Thyroid gland (tissue), 4 donors: Measurements from ENCODE around the gene CDC20B. TPM values are rescaled to one million over a fixed set of nuclear protein-coding genes. Genes with fewer than 3 reads are reported as not detected.

Experiments
- DNase-seq, 2 donors: peaks; one replicate each; pipeline ENCODE4 v3.0.0-alpha.2; 2019
- H3K27ac ChIP-seq, 3 donors: fragments of 200-600 bp; sonication (generic); 1 replicate in 2 of 3; 2 replicates in 1 of 3; pipeline ENCODE4 v1.5.1; 2016 to 2019; ENCODE audit warnings: mild to moderate bottlenecking in 1 of 3, moderate library complexity in 1 of 3
- H3K27me3 ChIP-seq: fragments of 200-600 bp; sonication (generic); one replicate; pipeline ENCODE4 v1.5.1; 2019
- H3K36me3 ChIP-seq, 2 donors: fragments of 200-600 bp; sonication (generic); one replicate each; pipeline ENCODE4 v1.5.1; 2016 to 2019
- H3K4me1 ChIP-seq, 2 donors: fragments of 200-600 bp; sonication (generic); one replicate each; pipeline ENCODE4 v1.5.1; 2017 to 2019
- H3K4me3 ChIP-seq, 3 donors: fragments of 200-600 bp; sonication (generic); replicated peaks in 1 of 3; 1 replicate in 2 of 3; 2 replicates in 1 of 3; pipeline ENCODE4 v1.5.1; 2016; ENCODE audit warnings: mild to moderate bottlenecking in 1 of 3
- H3K9me3 ChIP-seq: fragments of 200-600 bp; sonication (generic); one replicate; pipeline ENCODE4 v1.5.1; 2017
- POLR2A ChIP-seq, 2 donors: fragments of 450-650 bp; IDR thresholded peaks; one replicate each; pipeline ENCODE4 v1.6.1; 2017; ENCODE audit warnings: antibody characterized with exemption in 2 of 2, mild to moderate bottlenecking in 2 of 2, moderate library complexity in 1 of 2
- WGBS, 2 donors: methylation state at CpG; one replicate each; pipeline ENCODE4 v1.1.5; 2017; 5-methylcytosine and 5-hydroxymethylcytosine counted together
- intact Hi-C: fragments of 100-400 bp; cut with DNase I; formaldehyde crosslinking; loops from one replicate; pipeline ENCODE4 v1.15.1; 2023
- total RNA-seq, 4 donors: library from RNA; depleted of rRNA; stranded (reverse); fragments of >200 nt; gene quantifications; one replicate each; pipeline ENCODE4 v1.2.3, GENCODE V29; 2016
- TF ChIP-seq, protein P1 (sequence below), 6 experiments: fragments of 200-600 bp in 3 of 6; fragments of 450-650 bp in 3 of 6; sonication (generic) in 3 of 6; IDR thresholded peaks; one replicate each; pipeline ENCODE4 v1.5.1; 2016 to 2019; ENCODE audit warnings: antibody characterized with exemption in 6 of 6, mild to moderate bottlenecking in 2 of 6, inconsistent platforms in 1 of 6, moderate library complexity in 1 of 6

The CDC20B gene
- total RNA-seq, 4 donors from 2014 or later = not detected

DNA sequence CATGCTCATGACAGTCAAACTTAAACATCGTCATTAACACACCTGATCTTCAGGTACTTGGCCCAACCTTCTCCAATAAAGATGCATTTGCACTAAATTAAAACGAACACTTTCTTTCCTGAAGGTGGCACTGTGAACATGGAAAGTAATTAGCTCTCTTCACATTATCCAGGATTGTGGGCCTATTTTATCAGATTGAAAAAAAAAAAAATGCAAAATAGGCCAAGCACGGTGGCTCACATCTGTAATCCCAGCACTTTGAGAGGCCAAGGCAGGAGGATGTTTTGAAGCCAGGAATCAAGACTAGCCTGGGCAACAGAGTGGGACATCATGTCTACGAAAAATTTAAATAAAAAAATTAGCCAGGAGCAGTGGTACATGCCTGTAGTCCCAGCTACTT lies 14.4 kb upstream of the CDC20B start:
- DNase-seq = no peak
- H3K4me3 ChIP-seq = no peak overlapping the region
- no peaks in the 10 kb centered on the region for H3K4me1 ChIP-seq
- intact Hi-C loops = no loop called here
- no peak for TF ChIP-seq POLR2A (IDR thresholded peaks at IDR 0.05)
- TF ChIP-seq, protein P1, sequence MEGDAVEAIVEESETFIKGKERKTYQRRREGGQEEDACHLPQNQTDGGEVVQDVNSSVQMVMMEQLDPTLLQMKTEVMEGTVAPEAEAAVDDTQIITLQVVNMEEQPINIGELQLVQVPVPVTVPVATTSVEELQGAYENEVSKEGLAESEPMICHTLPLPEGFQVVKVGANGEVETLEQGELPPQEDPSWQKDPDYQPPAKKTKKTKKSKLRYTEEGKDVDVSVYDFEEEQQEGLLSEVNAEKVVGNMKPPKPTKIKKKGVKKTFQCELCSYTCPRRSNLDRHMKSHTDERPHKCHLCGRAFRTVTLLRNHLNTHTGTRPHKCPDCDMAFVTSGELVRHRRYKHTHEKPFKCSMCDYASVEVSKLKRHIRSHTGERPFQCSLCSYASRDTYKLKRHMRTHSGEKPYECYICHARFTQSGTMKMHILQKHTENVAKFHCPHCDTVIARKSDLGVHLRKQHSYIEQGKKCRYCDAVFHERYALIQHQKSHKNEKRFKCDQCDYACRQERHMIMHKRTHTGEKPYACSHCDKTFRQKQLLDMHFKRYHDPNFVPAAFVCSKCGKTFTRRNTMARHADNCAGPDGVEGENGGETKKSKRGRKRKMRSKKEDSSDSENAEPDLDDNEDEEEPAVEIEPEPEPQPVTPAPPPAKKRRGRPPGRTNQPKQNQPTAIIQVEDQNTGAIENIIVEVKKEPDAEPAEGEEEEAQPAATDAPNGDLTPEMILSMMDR (IDR thresholded peaks at IDR 0.05) = peak in 3 of 6 experiments; percentile 36 to 53 (median 48)
- no peaks in the 10 kb centered on the region for H3K36me3 ChIP-seq
- H3K27ac ChIP-seq = no peak overlapping the region
- no peaks in the 10 kb centered on the region for H3K9me3 ChIP-seq
- WGBS, 2 donors = 44 to 45% methylated on average over 4 of the region's 4 CpGs
- H3K27me3 ChIP-seq = no peaks in the 10 kb centered on the region

DNA sequence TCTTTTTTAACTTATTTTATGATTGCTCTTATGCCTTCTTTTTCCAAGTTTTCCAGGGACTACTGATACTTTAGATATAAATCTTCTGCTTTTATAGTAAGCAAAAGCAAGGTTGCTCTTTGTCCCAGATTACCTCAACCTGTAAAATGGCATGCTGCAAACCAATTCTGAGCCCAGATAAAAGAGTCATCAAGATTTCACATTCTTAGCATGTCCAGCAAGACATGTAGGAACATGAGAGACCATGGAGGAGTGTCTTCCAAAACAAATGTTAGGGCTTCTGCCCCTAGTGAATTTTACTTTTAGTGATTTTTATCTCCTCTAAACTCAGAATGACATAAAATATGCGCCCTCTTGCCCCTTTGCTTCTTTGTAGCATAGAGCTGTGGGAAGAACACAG lies 7.0 kb upstream of the CDC20B start:
- no peak for TF ChIP-seq POLR2A (IDR thresholded peaks at IDR 0.05)
- TF ChIP-seq, protein P1 (IDR thresholded peaks at IDR 0.05) = no peak

DNA sequence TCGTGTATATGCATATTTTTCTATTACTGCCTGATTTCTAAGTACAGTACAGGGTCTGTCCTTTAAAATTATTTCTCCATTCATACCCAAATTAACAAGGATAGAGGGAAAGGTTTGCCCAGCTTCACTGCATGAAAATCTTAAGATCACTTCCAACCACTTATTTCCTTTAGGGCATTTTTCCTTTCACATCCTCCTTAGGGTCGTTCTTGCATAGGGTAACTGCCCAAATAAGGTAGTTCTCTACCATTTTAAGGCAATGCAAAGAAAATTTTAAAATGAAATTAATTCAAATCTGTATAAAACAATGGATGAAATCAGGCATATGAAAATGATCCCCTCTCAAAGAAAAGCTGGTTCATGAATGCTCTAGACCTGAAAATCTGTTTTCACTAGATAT lies 4.1 kb upstream of the CDC20B start:
- H3K4me1 ChIP-seq = peaks cover 13 to 19% of the 10 kb centered on the region in 2 donors
- no peaks in the 10 kb centered on the region for H3K27me3 ChIP-seq
- no peak overlapping the region for H3K4me3 ChIP-seq
- 29 to 39% methylated on average over 2 of the region's 2 CpGs for WGBS, 2 donors
- TF ChIP-seq, protein P1 (IDR thresholded peaks at IDR 0.05) = no peak
- TF ChIP-seq POLR2A (IDR thresholded peaks at IDR 0.05) = no peak
- H3K36me3 ChIP-seq = no peaks in the 10 kb centered on the region
- H3K27ac ChIP-seq = peak overlapping the region in 1 of 3 donors; percentile 3
- DNase-seq = no peak
- intact Hi-C loops = loop anchor here (5.0 to 10.0 kb wide), 2 partner anchors 55 to 128 kb away; partner anchors contain the start of genes CCNO, DHX29 and MTREX
- no peaks in the 10 kb centered on the region for H3K9me3 ChIP-seq

More for the DNA sequence above, 7.0 kb upstream of the CDC20B start:
- Histone ChIP-seq H3K4me3 (no peak overlapping the region), H3K27ac (no peak overlapping the region), H3K4me1 (peaks cover 0 to 11% of the 10 kb centered on the region in 2 donors), H3K36me3 (no peaks in the 10 kb centered on the region), H3K9me3 (no peaks in the 10 kb centered on the region), H3K27me3 (no peaks in the 10 kb centered on the region)
- 80 to 83% methylated on average over 1 of the region's 1 CpG for WGBS, 2 donors
- intact Hi-C loops = no loop called here
- no peak for DNase-seq

DNA sequence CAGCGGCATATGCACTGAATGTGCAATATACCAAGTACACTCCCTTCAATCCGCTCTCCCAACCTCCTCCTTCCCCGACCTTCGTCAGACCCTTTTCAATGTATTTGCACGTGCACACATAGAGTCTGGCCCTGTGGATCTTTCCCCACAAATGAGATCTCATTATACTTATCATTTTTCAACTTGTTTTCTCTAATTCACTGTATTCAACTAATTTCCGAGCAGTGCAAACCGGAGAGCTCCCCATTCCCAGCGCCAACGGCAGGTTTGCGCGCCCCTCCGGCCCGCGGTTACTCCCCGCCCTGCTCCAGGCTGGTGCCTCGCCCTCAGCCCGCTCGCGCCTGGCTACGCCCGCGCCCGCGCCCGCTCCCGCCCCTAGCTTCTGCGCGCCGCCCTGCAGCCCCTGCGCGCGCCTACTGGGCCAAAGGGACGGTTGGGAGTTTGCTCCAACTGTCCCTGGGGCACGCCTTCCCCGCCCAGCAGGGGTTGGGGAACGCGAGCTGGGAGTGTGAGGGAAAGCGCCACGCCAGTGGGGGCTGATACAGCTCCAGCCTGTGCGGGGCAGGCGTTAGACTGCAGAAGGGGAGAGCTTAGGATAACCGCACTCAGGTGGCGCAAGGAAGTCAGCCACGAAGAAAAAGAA lies 3.3 kb upstream of the CDC20B start:
- peak overlapping the region in 1 of 3 donors; percentile 3 for H3K27ac ChIP-seq
- TF ChIP-seq POLR2A (IDR thresholded peaks at IDR 0.05) = peak in 1 of 2 donors; percentile 32
- TF ChIP-seq, protein P1 (IDR thresholded peaks at IDR 0.05) = peak in 4 of 6 experiments; percentile 42 to 65 (median 60)
- peaks cover 13 to 19% of the 10 kb centered on the region in 2 donors for H3K4me1 ChIP-seq
- WGBS, 2 donors = 2% methylated on average over 39 to 43 of the region's 44 CpGs
- no peaks in the 10 kb centered on the region for H3K9me3 ChIP-seq
- intact Hi-C loops = loop anchor here (5.0 to 10.0 kb wide), 2 partner anchors 56 to 129 kb away; partner anchors contain the start of genes CCNO, DHX29 and MTREX
- no peaks in the 10 kb centered on the region for H3K36me3 ChIP-seq
- peak; percentile 69 to 74 for DNase-seq
- no peaks in the 10 kb centered on the region for H3K27me3 ChIP-seq
- H3K4me3 ChIP-seq = peak overlapping the region in 2 of 3 donors; percentile 19 to 24

DNA sequence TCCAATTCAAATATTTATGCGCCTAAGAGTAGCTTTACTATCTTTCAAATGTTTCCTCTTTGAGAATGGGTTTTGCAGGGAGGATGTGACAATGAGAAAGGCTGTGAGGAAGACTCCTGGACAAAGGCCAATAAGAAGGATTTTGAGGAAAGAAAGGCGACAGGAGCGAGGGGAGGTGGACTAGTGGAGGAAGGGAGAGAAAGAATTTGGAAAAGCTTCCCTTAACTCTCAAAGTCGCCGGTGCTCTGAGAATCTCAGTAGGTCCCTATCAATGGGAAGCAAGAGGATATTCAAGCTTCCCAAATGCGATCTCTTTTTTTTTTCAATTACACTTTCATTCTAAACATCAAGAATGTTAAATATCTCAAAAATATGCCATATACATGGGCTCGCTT lies 2.8 kb upstream of the CDC20B start:
- intact Hi-C loops = loop anchor here (5.0 to 10.0 kb wide), 2 partner anchors 57 to 129 kb away; partner anchors contain the start of genes CCNO, DHX29 and MTREX

More for the DNA sequence above, 2.8 kb upstream of the CDC20B start:
- H3K9me3 ChIP-seq = no peaks in the 10 kb centered on the region
- TF ChIP-seq, protein P1 (IDR thresholded peaks at IDR 0.05) = no peak
- TF ChIP-seq POLR2A (IDR thresholded peaks at IDR 0.05) = no peak
- peaks cover 13 to 19% of the 10 kb centered on the region in 2 donors for H3K4me1 ChIP-seq
- 30 to 35% methylated on average over 7 of the region's 7 CpGs for WGBS, 2 donors
- no peak for DNase-seq
- H3K36me3 ChIP-seq = no peaks in the 10 kb centered on the region
- H3K27ac ChIP-seq = no peak overlapping the region
- H3K27me3 ChIP-seq = no peaks in the 10 kb centered on the region
- H3K4me3 ChIP-seq = peak overlapping the region in 1 of 3 donors; percentile 24
